GM20431 (cell line): ENCODE measurements around the gene SPPL3.
"Not testable (repeated sequence)": the region's sequence is repeated elsewhere in the genome, so short reads cannot be mapped to it uniquely, and the experiment has no call there.

ENCODE experiments used
- in situ Hi-C: fragments of 300-500 bp; cut with MseI, MboI; formaldehyde crosslinking; loops from one replicate; pipeline ENCODE4 v1.15.0; 2020; ENCODE audit warnings: low sequenced_read_pairs; ENCODE audit not compliant: unreplicated experiment

SPPL3 gene

DNA sequence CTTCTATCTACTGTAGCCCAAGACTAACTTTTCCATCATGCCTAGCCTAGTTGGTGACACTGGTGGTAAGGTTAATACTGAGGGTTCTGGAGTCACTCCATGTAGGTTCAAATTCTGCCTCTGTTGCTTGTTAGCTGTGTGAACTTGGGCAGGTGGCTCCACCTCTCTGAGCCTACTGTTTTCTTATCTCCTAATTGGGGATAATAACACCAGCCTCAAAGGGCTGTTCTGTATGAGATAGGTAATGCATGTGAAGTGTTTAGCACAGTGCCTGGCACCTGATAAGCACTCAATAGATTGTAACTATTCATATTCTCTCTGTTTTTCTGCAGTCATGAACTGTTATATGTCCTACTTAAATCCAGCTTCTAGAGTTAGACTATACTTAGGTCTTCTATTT, 17.5 kb upstream of the SPPL3 start:
- in situ Hi-C loops: no loop called here

DNA sequence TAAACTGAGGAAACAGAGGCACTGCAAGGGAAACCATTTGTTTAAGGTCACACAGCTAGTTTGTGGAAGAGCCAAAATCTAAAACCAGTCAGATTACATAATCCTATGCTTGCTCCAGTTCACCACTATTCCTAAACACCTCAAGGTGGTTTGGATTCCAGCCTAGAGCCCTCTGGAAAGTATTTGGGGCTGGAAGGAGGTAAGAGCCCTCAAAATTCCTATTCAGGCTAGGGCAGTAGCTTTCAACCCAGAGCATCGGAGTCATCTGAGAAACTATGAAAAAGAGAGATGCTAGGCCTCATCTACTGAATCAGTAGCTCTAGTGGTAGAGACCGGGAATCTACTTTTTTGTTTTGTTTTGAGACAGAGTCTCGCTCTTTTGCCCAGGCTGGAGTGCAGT, 16.0 kb upstream of the SPPL3 start:
- in situ Hi-C loops: no loop called here

DNA sequence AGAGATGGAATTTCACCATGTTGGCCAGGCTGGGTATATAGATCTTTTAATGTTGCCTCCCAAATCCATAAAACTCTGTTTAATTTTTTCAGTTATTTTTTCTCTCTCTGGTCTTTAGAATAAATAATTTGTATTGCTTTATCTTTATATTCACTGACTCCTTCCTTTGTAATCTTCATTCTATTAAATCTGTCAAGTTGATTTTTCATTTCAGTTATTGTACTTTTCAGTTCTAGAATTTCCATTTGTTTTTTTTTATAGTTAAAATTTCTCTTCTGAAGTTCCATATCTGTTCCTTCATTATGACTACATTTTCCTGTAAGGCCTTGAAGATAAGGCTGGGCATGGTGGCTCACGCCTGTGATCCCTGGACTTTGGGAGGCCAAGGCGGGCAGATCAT, 13.6 kb upstream of the SPPL3 start:
- in situ Hi-C loops: no loop called here

DNA sequence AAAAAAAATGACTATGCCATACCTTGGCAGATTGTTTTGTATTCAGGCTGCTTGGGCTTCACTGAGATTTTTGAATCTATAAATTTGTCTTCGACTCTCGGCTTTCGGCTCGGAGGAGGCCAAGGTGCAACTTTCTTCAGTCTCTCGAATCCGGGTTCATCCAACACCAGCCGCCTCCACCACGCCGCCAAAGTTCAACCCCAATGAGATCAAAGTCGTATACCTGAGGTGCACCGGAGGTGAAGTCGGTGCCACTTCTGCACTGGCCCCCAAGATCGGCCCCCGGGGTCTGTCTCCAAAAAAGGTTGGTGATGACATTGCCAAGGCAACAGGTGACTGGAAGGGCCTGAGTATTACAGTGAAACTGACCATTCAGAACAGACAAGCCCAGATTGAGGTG, 12.4 kb upstream of the SPPL3 start:
- in situ Hi-C loops: no loop called here

DNA sequence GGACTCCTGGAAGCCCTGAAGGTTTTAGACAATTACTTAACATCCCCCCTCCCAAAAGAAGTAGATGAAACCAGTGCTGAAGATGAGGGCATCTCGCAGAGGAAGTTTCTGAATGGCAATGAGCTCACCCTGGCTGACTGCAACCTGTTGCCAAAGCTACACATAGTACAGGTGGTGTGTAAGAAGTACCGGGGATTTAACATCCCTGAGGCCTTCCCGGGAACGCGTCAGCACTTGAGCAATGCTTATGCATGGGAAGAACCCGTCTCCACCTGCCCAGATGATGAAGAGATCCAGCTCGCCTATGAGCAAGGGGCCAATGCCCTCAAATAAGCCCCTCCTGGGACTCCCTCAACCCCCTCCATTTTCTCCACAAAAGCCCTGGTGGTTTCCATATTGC, 10.6 kb upstream of the SPPL3 start:
- in situ Hi-C loops: no loop called here

DNA sequence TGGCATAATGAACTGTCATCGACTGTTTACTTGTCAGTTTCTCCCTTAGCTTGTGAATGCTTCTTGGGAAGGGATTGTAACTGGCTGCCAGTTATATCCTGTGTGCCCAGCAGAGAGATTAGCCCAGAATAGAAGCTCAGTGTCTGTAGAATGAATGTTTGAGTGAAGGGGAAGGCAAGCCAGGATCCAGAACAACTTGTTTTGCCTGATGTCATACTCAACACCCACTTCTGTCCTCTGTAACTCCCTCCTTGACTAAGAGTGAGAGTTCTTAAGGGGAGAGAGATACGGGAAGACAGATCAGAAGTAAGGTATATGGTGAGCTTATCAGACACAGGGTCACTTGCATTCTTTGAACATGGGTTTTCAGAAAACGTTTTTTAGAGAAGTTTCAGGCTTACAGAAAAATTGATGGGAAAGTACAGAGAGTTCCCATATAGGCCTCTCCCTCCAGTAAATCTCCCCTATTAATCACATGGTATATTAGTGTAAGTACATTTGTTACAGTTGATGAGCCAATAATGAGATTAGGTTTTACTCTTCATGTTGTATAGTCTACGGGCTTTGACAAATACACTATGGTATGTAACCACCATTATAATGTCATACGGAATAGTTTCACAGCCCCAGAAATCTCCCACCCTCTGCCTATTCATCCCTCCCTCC, 5.6 kb upstream of the SPPL3 start:
- in situ Hi-C loops: no loop called here

DNA sequence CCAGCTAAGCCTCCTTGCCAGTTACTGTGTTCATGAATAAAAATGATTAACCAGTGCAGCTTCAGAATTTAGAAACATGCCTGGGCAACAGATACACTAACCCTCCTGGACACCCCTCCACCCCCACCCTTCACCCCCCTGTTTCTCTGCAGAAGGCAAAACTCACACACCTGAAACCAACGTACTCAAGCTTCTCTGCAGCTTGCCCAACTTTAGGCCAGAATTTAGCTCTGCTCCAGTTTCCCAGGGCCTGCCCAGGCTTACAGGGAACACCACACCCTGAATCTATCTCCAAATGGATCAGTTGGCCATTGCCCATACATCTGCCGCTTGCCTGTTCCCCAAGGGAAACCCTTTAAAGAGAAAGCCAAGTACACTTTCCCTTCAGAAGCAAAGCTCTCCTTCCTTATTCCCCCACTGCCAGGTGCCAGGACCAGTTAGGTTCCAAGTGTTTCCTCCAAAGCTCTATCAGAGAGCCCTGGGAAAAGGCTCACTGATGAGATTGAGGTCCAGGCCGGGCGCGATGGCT, 1.8 kb upstream of the SPPL3 start:
- in situ Hi-C loops: no loop called here

DNA sequence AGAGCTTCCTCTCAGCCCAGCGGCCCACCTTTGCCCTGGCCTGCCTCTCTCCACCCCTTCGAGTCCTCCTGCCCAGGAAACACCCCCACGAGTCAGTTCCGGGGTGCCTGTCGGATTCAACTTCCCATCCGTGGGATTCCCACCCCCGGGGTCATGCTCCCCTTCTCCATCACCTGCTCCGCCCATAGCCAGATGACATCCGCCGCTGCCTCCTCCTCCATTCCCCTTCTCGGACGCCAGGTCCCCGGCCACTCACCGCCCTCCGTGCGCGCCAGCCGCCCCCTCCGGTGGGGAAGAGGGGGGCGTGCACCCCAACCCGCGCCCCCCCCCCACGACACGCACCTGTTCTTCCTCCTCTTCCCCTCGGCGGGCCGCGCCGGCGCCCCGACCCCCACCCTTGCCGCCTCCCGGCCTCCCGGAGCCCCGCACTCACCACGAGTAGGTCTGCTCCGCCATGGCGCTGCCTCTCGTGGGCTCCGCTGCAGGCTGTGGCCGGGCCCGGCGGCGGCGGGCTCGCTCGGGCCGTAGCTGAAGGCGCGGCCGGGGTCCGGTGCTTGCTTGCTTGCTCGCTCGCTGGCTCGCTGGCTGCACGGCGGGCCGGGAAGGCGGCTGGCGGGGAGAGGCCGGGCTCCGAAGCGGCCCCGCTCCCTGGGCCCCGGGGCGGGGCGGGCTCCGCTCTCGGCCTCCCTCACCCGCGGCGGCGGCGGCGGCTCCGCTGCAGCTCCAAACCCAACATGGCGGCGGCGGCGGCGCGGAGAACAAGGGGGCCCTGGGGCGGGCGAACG, 554 bp downstream of the SPPL3 start:
- in situ Hi-C loops: no loop called here

DNA sequence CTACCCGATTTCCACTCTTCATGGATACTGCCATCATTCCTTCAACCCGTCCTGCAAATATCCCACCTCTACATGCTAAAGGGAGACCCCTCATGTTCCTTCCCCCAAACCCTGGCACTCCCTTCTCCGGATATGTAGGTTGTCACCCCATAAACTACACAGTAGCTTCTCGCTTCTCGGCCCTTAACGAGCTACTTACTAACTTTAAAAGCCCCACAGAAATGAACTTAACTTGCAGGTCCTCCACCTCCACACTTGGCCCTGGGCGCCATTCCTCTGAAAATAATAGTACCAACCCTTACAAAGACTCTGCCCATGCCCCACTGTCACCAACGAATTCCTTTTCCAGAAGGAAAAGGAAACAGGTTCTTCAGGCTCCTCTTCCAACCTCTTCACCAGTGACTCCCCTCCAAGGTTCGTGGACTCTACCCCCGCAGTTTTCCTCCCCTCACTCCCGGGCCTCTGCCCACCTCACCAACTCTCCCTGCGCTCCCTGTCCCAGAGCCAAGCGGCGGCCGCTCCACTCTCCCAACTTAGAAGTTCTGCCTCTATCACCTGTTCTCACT, 1.2 kb downstream of the SPPL3 start:
- in situ Hi-C loops: no loop called here

DNA sequence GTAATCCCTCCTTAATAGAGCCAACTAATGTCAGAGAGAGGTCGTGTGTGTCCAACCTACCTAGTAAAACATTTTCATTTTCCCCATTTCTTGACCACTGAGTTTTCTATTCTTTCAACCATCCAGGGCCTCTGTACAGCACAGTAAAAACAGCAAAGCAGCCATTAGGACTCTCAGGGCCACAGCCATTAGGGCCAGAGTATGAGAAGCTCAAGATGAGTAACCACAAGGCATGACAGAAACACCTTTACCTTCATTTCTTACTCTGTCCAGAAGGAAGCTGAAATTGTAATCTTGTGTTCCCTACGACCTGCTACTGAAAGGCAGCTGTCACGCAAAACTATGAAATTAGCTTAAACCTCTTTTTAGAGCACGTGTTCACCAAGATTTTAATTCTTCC, 2.3 kb downstream of the SPPL3 start:
- in situ Hi-C loops: no loop called here

DNA sequence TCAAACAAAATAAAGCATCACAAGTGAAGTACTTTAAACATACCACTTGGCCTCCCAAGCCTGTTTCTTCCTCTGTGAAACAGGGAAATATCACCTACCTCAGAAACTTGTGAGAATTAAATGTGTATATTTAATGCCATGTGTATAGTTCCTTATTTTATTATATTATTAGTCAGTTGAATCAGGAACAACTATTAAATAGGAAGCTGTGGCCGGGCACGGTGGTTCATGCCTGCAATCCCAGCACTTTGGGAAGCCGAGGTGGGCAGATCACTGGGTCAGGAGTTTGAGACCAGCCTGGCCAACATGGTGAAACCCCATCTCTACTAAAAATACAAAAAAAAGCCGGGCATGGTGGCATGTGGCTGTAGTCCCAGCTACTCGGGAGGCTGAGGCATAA, 3.1 kb downstream of the SPPL3 start:
- in situ Hi-C loops: not testable (repeated sequence)

DNA sequence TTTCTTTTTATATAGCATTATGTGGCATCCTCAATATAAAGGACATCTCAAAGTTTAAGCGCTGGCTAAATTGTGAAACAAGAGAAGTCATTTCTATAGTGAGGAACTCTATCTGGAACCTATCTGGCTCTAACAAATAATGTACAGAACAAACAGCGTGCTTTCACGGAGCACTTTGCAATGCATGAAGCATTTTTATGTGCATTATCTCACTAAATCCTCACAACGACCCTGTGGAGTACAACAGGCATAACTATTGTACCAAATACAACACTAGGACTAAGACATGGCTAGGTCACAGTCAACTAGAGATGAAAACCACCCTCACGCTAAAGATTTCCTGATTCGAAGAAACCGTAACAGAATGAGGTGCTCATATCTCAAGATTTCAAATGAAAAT, 8.6 kb downstream of the SPPL3 start:
- in situ Hi-C loops: no loop called here

DNA sequence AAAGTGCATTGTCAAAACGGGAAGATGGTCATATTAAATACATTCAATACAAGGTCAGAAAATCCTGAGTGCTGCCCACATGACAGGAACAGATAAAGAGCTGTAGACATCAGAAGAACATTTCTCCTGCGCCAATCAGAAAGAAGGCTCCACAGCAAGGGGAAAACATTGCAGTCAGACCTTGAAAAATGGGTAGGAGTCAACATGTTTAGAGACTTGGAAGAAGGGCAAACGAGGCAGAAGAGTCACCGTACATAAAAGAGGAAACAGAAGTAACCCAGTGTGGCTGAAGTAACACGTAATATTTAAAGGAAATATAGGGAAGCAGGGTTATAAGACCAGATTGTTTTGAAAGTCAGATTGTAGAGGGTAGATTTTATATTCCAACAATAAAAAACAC, 11.9 kb downstream of the SPPL3 start:
- in situ Hi-C loops: no loop called here

DNA sequence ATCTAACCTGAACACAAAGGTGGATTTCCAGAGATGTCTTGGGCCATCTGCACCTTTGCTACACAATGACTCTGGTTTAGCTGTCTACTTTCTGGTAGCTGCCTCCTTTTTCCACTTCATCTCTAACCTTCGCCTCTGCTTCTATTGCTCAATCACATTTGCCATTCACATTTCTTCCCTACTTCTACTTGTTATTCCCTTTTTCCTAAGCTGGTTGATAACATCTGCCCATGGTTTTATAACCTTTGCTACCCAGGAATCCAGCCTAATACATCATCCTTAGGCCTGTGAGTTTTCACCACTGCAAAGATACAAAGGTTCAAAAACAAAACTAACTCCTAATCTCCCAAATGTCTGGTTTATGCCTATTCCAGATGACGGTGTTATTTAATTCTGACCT, 13.2 kb downstream of the SPPL3 start:
- in situ Hi-C loops: no loop called here

DNA sequence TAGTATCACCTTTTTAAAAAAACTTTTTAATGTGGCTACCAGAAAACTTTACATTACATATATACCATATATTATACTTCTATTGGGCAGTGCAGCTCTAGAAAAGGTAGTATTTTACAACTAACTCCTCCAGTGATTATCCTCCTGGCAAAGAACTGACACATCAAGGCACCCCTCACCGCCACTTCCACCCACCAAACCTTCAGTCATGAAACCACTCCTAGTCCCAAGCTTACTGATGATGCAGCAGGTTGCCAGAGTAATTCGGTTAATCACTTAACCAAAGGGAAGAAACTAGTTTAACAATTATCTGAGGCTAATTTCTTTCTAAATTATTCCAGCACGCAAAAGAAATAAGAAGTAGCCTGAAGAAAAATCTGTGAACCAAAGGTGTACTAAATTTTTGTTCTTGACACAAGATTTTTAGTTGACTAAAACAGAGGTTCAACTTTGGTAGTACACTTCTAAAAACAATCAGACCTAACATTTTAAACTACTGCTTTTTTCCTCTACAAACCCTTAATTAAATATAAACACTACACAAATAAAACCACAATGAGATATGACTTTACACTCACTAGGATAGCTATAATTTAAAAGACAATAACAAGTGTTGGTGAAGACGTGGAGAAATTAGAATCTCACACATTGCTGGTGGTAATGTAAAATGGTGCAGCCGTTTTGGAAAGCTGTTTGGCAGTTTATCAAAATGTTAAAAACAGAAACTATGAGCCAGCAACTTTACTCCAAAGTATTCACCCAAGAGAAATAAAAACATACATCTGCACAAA, 16.7 kb downstream of the SPPL3 start:
- in situ Hi-C loops: no loop called here

DNA sequence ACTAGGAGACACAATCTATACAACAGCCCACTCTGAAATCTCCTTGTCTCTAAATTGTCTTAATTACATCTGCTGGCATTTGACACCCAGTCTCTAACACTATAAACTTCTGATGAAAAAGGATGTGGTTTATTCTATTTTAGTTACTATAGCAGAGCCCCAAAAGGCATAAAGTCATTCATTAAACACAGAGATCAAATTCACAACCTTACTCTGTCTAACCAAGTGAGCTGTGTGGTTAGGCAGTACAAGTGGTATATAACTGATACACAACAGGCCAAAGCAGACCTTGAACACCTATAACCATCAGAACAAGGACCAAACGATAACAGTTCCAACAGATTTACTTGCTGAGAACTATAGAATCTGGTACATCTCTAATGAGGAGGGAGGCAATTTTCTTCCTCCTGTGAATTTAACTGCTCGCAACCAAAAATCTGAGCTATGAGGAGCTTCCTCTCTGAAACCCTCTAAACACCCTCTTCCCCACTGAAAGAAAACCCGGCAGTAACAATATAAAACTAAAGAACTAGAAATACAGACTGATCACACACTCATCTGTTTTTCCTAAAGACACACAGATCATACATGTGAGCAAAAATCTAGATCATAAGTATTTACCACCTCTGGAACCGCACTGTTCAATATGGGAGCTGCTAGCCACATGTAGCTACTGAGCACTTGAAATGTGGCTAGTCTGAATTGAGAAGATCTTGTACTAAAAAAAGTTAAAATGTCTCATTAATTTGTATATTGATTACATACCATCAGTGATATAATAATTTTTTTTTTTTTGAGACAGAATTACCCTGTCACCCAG, 17.7 kb downstream of the SPPL3 start:
- in situ Hi-C loops: no loop called here

DNA sequence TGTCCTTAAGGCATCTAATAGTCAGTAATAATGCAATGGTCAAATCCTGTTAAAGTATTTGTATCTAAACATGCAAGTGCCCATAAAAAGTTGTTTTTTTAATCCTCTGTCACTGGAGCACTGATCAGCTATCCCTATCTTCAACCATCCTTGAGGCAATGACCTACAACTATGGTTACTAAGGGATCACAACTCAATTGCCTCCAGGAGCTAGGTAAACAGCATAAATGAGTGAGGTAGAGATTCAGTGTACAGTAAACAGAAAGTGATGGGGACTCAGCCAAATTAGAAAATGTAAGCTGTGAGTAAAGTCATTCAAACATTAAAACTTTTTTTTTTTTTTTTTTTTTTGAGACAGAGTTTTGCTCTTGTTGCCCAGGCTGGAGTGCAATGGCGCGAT, 18.6 kb downstream of the SPPL3 start:
- in situ Hi-C loops: no loop called here

DNA sequence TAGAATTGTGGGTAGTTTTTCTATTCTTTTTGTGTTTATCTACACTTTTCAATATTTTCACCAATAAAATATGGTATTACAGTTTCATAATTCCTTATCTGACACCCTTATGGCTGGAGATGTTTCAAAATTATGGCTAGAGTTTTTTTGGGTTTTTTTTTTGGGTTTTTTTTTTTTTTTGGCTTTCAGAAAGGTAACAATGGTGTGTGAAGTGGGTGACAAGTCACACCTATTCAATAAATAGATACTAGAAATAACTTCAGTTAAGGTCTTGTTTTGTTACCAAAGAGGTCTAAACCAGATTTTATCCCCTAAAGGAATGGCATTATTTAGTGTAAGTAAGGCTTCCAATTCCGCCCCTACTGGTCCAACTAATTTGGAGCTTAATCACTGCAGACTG, 19.5 kb downstream of the SPPL3 start:
- in situ Hi-C loops: no loop called here

DNA sequence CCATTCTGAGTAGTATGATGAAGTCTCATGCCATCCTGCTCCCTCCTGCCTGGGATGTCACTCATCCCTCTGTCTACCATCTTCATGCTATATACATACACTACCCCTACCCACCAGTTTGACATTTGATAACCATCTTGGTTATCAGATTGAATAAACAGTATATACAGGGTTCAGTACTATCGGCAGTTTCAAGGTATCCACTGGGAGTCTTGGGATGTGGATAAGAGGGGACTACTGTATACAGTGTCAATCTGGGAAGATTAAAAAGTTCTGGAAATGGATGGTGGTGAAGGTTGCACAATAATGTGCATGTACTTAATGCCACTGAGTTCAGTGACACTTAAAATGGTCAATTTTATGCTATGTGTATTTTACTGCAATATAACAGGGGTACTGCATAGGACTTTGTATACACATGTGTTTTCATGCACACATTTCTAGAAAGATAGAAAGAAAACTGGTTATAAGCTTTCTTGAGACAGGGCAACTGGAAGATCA, 22.1 kb downstream of the SPPL3 start:
- in situ Hi-C loops: no loop called here
